ENCODE results near the gene PGRMC2.

The PGRMC2 gene

DNA sequence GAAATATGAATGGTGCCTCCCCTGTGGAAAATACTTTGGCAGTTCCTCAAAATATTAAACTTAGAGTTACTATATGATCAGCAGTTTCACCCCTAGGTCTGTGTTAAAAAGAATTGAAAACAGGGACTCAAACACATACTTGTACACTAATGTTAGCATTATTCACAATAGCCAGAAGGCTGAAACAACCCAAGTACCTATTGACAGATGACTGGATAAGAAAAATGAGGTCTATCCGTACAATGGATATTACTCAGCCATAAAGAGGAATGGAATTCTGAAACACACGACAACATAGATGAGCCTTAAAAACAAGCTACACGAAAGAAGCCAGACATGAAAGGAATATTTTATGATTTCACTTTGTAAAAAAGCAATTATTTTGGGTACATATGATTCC lies 54.9 kb downstream of the PGRMC2 start:
- Histone ChIP-seq H3K27ac (no peak overlapping the region), H3K4me3 (no peak overlapping the region)

DNA sequence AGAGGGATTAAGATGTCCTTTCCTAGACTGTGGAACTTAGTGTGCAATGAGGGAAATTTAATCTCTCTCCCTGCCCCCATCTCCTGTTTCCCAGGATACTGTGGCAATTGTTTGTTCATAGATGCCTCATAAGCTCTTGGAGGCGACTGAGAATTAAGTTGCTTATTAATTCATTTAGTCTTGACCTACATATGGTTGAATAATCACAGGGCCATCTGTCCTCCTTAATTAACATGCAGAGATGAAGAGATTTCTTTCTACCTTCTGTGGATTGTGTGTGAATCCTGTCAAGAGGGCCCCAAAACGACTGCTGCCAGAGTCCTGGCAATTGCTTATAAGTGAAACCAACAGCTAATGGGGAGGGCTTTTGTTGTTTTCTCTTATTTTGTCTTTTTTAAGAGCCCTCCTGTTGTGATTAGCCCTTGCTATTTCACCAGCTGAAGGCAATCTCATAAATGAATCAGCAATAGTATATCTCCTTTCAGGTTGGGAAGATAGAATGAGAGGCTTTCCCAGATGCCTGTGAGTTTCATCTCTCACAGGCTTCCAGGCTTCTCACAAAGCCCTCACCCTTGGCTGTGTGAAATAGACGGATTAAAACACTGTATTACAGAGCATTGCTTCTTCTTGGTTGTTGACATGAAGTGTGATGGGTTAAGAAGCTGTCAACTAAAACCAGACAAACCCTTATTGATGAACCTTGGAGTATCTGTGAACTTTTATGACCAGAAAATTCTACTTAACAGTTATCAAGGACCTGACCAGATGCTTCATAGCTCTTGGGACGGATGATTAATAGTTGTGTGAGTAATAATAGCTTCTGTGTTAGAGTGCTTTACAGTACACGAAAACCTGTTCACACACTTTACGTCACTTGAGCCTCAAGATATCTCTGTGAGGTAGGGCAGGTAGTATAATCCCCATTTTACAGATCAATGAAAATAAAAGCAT lies 58.5 kb downstream of the PGRMC2 start:
- H3K27ac ChIP-seq: no peak overlapping the region
- no peak overlapping the region for H3K4me3 ChIP-seq

GRCh38 chr4:128227991-128228571 lies 59.5 kb downstream of the PGRMC2 start:
- Histone ChIP-seq H3K27ac (no peak overlapping the region), H3K4me3 (no peak overlapping the region)

DNA sequence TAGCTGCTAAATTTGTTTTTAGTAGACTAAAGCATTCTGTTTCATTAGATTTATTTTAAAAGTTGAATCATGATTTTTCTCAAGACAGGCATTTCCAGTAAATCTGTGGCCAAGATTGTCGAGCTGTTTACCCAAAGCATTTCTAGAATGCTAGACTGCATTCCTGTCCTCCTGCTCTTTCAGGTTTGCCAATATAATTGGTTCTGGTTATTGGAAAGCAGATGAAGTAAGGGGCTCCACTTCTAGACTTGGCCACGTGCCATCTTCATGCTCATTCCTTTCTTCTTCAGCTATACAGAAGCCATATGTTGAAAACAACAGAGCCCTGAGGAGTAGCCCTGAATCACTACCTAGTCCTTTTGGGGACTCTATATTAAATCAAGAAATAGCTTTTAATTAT lies 62.5 kb downstream of the PGRMC2 start:
- H3K4me3 ChIP-seq: no peak overlapping the region
- H3K27ac ChIP-seq: no peak overlapping the region

- Histone ChIP-seq H3K4me3 (no peak overlapping the region), H3K27ac (no peak overlapping the region)
Observed at GRCh38 chr4:128221586-128221985, 66.0 kb downstream of the PGRMC2 start.

- H3K27ac ChIP-seq: no peak overlapping the region
- no peak overlapping the region for H3K4me3 ChIP-seq
Observed at GRCh38 chr4:128220286-128221235, 67.1 kb downstream of the PGRMC2 start.

All from skin epidermis (tissue), 12 donors.